ENCODE results near the gene LRRIQ1. TPM values are rescaled to one million over a fixed set of nuclear protein-coding genes. Genes with fewer than 3 reads are reported as not detected.

Gene LRRIQ1
- total and polyA plus RNA-seq, 2 donors (not counting 1 experiment from before 2014, with no cell fraction given), result not detected

GRCh38 chr12:85092814-85093370 is 56.7 kb downstream of the LRRIQ1 start:
- ChIA-PET CTCF (no interaction called here), POLR2A (no interaction called here)
- H3K36me3 ChIP-seq (replicated peaks in 1 of 2; ENCODE audit: control extremely low read depth in 1 of 2, control insufficient read depth in 1 of 2, extremely low read depth in 1 of 2, insufficient read depth in 2 of 2, low read length in 1 of 2), result no peaks in the 10 kb centered on the region
- H3K27ac ChIP-seq (ENCODE audit: low read length in 2 of 2), result no peak overlapping the region
- H3K9ac ChIP-seq (ENCODE audit: low read length), result no peak overlapping the region
- Mint-ChIP-seq H3K9me3 (ENCODE audit: insufficient read depth) (no peaks in the 10 kb centered on the region), H3K27me3 (no peaks in the 10 kb centered on the region), H3K4me1 (no peaks in the 10 kb centered on the region), H3K4me3 (no peak overlapping the region), H3K27ac (no peak overlapping the region)
- H3K79me2 ChIP-seq (ENCODE audit: control insufficient read depth, insufficient read depth, low read length), result no peaks in the 10 kb centered on the region
- intact Hi-C loops (cut with micrococcal nuclease), result no loop called here
- no peak overlapping the region for H3K4me3 ChIP-seq (ENCODE audit: control extremely low read depth in 1 of 5, extremely low read depth in 1 of 5, insufficient read depth in 1 of 5, low read depth in 2 of 5, low read length in 4 of 5)
- no peak for DNase-seq
- no peaks in the 10 kb centered on the region for H4K20me1 ChIP-seq (ENCODE audit: control insufficient read depth, insufficient read depth, low read length, poor library complexity, severe bottlenecking)
- H3K9me3 ChIP-seq (ENCODE audit: control extremely low read depth in 1 of 3, control insufficient read depth in 2 of 3, insufficient read depth in 1 of 3, low read length in 2 of 3), result no peaks in the 10 kb centered on the region
- ATAC-seq (ENCODE audit: low read depth), result no peak
- no peaks in the 10 kb centered on the region for H3K27me3 ChIP-seq (replicated peaks in 1 of 4; ENCODE audit: control extremely low read depth in 1 of 4, control insufficient read depth in 3 of 4, insufficient read depth in 4 of 4, low read length in 3 of 4)
- no peaks in the 10 kb centered on the region for H3K4me1 ChIP-seq (ENCODE audit: control insufficient read depth in 2 of 2, insufficient read depth in 2 of 2, low read length in 2 of 2)
- TF ChIP-seq EZH2 (IDR thresholded peaks at IDR 0.05; ENCODE audit: borderline replicate concordance, insufficient read depth, low read depth, low read length, poor library complexity, severe bottlenecking), result no peak
- TF ChIP-seq, protein P1, sequence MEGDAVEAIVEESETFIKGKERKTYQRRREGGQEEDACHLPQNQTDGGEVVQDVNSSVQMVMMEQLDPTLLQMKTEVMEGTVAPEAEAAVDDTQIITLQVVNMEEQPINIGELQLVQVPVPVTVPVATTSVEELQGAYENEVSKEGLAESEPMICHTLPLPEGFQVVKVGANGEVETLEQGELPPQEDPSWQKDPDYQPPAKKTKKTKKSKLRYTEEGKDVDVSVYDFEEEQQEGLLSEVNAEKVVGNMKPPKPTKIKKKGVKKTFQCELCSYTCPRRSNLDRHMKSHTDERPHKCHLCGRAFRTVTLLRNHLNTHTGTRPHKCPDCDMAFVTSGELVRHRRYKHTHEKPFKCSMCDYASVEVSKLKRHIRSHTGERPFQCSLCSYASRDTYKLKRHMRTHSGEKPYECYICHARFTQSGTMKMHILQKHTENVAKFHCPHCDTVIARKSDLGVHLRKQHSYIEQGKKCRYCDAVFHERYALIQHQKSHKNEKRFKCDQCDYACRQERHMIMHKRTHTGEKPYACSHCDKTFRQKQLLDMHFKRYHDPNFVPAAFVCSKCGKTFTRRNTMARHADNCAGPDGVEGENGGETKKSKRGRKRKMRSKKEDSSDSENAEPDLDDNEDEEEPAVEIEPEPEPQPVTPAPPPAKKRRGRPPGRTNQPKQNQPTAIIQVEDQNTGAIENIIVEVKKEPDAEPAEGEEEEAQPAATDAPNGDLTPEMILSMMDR (IDR thresholded peaks at IDR 0.05), result no peak
- H2AFZ ChIP-seq (ENCODE audit: insufficient read depth, low read depth, low read length, poor library complexity, severe bottlenecking), result no peak overlapping the region
- no CpG with 5 or more reads among the region's 2 CpGs for WGBS (ENCODE audit: insufficient coverage)
- H3K4me2 ChIP-seq (replicated peaks; ENCODE audit: low read depth, low read length, poor library complexity, severe bottlenecking), result no peak overlapping the region

GRCh38 chr12:85095501-85095900 is 59.4 kb downstream of the LRRIQ1 start:
- Histone ChIP-seq H3K4me3 (ENCODE audit: control extremely low read depth in 1 of 5, extremely low read depth in 1 of 5, insufficient read depth in 1 of 5, low read depth in 2 of 5, low read length in 4 of 5) (no peak overlapping the region), H3K4me1 (ENCODE audit: control insufficient read depth in 2 of 2, insufficient read depth in 2 of 2, low read length in 2 of 2) (no peaks in the 10 kb centered on the region), H2AFZ (ENCODE audit: insufficient read depth, low read depth, low read length, poor library complexity, severe bottlenecking) (no peak overlapping the region), H4K20me1 (ENCODE audit: control insufficient read depth, insufficient read depth, low read length, poor library complexity, severe bottlenecking) (no peaks in the 10 kb centered on the region), H3K27ac (ENCODE audit: low read length in 2 of 2) (no peak overlapping the region), H3K36me3 (replicated peaks in 1 of 2; ENCODE audit: control extremely low read depth in 1 of 2, control insufficient read depth in 1 of 2, extremely low read depth in 1 of 2, insufficient read depth in 2 of 2, low read length in 1 of 2) (no peaks in the 10 kb centered on the region), H3K9me3 (ENCODE audit: control extremely low read depth in 1 of 3, control insufficient read depth in 2 of 3, insufficient read depth in 1 of 3, low read length in 2 of 3) (no peaks in the 10 kb centered on the region), H3K4me2 (replicated peaks; ENCODE audit: low read depth, low read length, poor library complexity, severe bottlenecking) (no peak overlapping the region), H3K27me3 (replicated peaks in 1 of 4; ENCODE audit: control extremely low read depth in 1 of 4, control insufficient read depth in 3 of 4, insufficient read depth in 4 of 4, low read length in 3 of 4) (no peaks in the 10 kb centered on the region), H3K9ac (ENCODE audit: low read length) (no peak overlapping the region), H3K79me2 (ENCODE audit: control insufficient read depth, insufficient read depth, low read length) (no peaks in the 10 kb centered on the region)
- no peaks in the 10 kb centered on the region for H3K27me3 Mint-ChIP-seq
- H3K4me3 Mint-ChIP-seq, result no peak overlapping the region
- DNase-seq, result no peak
- intact Hi-C loops (cut with micrococcal nuclease), result no loop called here
- no peak overlapping the region for H3K27ac Mint-ChIP-seq
- POLR2A ChIA-PET, result no interaction called here
- CTCF ChIA-PET, result no interaction called here
- no peaks in the 10 kb centered on the region for H3K9me3 Mint-ChIP-seq (ENCODE audit: insufficient read depth)
- TF ChIP-seq, protein P1 (IDR thresholded peaks at IDR 0.05), result no peak
- no peak for TF ChIP-seq EZH2 (IDR thresholded peaks at IDR 0.05; ENCODE audit: borderline replicate concordance, insufficient read depth, low read depth, low read length, poor library complexity, severe bottlenecking)
- no peaks in the 10 kb centered on the region for H3K4me1 Mint-ChIP-seq
- no peak for ATAC-seq (ENCODE audit: low read depth)
